Stimulated activated CD4-positive, alpha-beta T cell treated with anti-CD3 and anti-CD28 coated beads, Interleukin-12 subunit alpha, Interleukin-12 subunit beta, amount 100 ng/mL, for 4 hours (primary cell): Measurements from ENCODE around the gene FAM81B.

Experiments used
- DNase-seq: peaks from one replicate; pipeline ENCODE4 v3.0.0-alpha.2; 2020

The FAM81B gene

GRCh38 chr5:95403996-95404395, 12.8 kb downstream of the FAM81B start:
- no peak for DNase-seq

DNA sequence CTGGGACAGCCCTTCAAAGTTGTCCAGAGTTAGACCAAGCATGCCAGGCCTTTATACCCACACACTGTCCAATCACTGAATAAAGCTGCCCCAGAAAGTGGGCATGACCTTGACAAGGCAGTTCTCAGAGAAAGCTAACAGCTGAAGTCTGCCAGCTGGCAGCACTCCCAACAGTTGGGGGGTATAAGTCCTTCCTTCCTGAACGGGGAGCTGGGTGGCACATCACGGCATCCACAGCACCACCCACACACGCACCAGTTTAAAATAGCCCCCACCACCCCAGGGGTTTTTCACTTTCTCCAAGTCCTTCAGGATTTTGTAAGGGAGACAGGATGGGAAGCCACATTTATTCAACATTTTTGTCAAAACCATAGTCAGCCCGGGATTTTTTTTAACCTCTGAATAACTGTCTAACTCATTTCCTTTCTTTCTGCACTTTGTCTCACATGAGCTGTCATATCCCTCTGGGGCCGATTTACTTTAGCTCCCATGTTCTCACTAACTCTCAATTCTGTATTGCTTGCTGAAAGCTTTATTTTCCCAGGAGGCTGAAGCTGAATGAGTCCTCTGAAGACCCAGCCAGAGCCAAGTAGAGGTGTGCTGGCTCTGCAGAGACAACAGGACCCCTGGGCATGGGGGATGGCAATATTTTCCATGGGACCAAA, 15.4 kb downstream of the FAM81B start:
- DNase-seq, result no peak

- no peak for DNase-seq
Observed at GRCh38 chr5:95410279-95410678, 19.1 kb downstream of the FAM81B start.

GRCh38 chr5:95411474-95411873, 20.3 kb downstream of the FAM81B start:
- DNase-seq, result no peak

DNA sequence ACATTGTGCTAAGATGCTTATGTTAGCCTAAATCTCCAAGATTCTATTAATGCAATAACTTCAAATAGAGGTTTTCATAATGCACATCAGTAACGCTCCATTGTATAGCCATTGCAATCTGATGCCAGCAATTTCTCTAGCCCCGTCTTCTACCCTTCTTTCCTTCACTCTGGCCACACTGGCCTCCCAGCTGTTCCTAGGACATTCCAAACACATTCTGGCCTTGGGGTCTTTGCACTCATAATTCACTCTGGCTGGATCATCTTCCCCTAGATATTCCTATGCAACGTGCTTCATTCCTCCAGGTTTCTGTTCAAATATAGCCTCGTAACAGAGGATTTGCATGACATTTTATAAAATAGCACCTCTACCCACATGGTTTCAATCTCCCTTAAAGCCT, 23.3 kb downstream of the FAM81B start:
- no peak for DNase-seq

GRCh38 chr5:95417971-95418370, 26.8 kb downstream of the FAM81B start:
- DNase-seq, result no peak

GRCh38 chr5:95422838-95423237, 31.7 kb downstream of the FAM81B start:
- no peak for DNase-seq

- DNase-seq, result no peak
Observed at GRCh38 chr5:95424016-95424415, 32.9 kb downstream of the FAM81B start.

DNA sequence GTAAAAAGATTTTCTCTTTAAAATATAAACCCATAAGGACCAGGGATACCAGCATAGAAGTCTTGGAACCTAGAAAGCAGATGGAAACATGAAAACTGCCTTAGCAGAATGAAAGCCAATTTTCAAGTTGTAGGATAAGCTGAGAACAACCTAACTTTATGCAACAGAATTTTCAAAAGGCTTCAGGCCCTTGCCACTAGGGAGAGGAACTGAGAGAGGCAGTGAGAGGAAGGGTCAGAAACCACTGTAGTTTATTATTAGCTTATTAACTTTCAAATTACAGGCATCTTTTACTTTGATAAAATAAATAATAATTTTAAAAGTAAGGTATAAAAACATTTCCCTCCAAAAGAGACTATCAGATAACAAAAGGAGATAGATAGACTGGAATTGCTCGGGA, 33.4 kb downstream of the FAM81B start:
- DNase-seq, result no peak

GRCh38 chr5:95426227-95426626, 35.1 kb downstream of the FAM81B start:
- no peak for DNase-seq

GRCh38 chr5:95432779-95433178, 41.6 kb downstream of the FAM81B start:
- DNase-seq, result no peak

GRCh38 chr5:95439801-95440493, 48.8 kb downstream of the FAM81B start:
- no peak for DNase-seq

DNA sequence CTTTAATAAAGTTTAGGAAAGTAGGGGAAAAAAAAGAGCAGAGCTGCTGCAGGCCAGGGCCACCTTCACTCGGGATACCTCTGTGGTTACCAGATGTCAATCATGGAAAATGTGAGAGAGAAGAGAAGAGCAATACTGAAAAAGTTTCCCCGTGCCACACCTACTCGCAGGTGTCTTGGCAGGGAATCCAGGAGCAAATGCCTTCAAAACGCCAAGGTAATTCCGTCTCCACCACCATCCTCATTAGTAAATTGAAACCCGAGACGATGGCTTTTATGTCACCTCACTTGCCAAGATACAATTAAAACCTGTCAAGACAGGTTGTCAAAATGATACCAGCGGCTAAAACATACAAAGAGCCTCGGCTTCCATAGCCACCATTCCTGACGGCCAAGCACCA, 49.7 kb downstream of the FAM81B start:
- DNase-seq, result no peak

DNA sequence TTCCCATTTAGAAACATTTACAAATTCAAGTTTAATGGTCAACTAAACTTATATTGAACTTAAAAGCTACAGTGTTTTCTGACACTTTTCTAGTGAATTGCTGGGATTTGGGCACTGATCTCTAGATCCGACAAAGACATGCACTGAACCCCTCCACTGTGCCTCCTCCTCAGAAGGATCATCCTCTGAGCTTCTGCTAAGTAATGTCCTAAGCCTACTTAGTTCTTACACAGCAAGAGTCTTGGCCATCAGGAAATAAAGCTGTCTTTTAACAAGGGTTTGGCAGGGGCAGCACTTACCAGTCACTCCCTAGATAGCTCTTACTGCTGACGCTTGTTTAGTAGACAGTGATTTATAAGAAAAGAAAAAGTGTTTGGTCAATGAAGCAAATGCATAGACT, 50.5 kb downstream of the FAM81B start:
- no peak for DNase-seq

GRCh38 chr5:95445442-95445841, 54.3 kb downstream of the FAM81B start:
- no peak for DNase-seq

DNA sequence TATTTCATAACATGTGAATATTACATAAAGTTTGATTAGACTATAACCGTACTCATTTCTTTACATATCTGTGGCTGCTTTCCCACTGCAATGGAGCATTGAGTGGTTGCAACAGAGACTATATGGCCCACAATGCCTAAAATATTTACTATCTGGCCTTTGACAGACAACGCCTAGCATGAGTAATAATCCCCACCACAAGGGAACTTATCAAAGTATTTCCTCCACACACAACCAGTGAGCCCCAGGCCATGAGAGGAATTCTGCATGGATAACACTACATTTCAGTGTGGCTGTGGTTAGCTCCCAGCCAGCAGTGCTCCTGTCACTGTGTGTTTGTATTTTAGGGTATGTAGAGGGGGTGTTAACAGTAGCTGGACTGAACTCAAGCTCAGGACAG, 54.8 kb downstream of the FAM81B start:
- DNase-seq, result no peak

DNA sequence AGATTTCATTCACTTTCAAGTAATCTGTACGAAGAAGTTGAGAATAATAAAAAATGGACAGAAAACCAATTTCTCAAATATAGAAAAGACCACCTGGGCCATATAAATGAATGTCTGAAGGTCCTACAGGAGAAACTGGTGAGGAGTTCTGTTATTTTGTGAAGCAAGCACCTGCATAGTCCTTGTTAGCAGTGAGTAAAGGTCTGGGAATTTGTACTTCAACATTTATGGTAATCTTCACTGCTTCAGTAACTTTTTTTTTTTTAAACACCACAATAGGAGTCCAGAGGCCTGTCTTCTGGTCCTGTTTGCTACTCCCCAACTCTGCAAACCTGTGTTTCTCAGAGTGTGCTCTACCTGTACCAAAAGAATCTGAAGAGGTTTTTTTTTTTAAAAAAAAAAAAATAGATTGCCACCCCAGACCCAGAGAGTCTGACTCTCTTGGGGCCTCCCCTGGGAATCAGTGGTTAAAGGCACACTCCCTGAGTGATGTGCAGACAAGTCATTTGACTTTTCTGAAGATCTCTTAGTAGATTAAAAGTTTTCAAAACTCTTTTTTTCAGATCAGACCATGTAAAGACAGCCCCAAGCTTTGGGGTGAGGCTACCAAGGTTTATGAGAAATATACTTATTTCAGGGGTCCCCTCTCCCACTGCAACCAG, 55.5 kb downstream of the FAM81B start:
- DNase-seq, result no peak

DNA sequence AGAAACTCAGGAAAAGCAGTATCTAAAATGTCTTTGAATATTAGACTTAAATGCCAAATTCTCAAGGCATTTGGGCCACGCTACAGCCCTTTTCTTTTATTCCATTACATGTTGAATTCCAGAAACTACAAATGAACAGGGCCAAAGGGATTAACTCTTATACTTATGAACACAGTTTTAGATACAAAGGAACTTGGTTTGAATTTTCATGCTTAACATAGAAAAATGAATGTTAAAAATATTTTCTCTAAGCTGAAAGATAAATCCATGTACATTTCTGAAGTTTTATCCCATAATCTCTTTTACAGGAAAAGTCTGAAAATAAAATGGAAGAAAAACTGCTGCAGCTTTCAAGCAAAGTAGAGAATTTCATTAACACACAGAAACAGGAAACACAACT, 56.8 kb downstream of the FAM81B start:
- DNase-seq, result no peak

DNA sequence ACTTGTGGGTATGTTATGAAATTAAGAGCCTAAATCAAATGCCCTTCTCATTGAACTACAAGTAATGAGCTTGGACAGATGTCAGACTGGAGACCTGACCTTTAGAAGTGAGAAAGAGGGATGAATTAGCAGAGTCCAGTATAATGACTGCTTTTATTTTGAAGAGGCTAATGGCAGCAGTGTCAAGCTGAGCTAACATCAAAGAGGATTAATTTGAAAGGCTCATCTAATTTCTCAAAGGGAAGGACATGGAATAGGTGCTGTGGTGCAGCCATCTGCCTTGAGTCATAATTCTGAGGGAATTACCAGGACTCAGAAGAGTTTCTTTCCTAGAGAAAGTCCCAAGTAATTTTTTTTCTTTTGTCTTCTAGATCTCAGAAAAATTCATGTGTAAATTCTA, 57.6 kb downstream of the FAM81B start:
- no peak for DNase-seq

DNA sequence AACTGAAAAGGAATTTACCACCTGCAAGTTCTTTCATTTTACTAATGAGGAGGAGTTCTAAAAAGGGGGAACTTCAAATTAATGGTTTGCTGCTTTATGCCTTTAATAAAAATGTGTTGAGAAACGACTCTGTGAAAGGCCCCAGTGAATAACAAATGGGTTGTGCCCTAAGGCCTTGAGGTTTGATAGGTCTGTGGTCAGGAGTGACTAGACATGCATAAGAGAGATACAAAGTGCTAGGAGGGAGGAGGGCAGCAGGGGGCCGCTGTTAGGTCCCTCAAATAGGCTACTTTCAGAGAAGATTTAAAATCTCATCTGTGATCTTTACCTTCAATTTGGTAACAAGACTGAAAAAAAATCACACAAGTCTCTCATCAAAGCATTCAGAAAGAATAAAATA, 58.3 kb downstream of the FAM81B start:
- no peak for DNase-seq

GRCh38 chr5:95454536-95454935, 63.4 kb downstream of the FAM81B start:
- DNase-seq, result no peak

DNA sequence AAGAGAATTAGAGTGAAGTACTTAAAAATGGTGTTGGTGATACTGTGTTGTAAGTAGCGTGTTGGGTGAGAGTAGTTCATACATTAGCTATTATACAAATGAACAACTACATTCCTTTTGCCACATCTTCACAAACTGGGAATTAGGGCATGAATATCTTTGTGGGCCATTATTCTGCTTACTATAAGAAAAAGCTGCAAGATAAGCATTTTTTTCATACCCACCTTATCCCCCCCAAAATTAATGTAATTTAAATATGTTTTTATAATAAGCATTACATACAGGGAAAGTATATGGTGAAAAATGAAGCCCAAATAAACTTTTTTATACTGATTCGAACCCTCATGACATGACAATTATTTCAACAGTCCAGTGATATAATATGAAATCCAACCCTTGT, 69.5 kb downstream of the FAM81B start:
- no peak for DNase-seq

DNA sequence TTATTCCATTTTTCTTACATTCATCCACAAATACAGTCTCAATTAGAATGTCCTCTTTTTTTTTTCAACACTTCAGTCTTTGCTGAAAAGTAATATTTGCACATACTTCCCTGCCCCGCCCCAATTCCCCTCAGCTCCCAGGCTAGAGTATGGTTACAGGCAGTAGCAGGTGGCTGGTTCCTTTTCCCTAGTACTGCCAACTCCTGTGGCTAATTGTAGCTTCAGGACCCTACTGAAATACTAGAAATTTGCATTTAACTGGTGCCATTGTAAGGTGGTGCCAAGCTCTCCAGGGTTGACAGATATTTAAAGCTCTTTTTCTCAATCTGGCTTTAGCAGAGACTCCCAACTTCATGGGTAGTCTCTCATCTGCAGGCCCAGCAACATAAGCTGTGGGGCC, 80.3 kb downstream of the FAM81B start:
- no peak for DNase-seq

- no peak for DNase-seq
Observed at GRCh38 chr5:95471942-95472341, 80.8 kb downstream of the FAM81B start.
